CD4-positive, alpha-beta T cell (primary cell): ENCODE results near the gene NMRK1. TPM values are rescaled to one million over a fixed set of nuclear protein-coding genes. Genes with fewer than 3 reads are reported as not detected.

Source experiments
- ATAC-seq: fragments of 200-7000 bp; cut with Tn5 transposase; one replicate; pipeline ENCODE4 v1.10.0; 2022; ENCODE audit warnings: mild to moderate bottlenecking; ENCODE audit not compliant: poor library complexity
- CTCF ChIA-PET: fragments of 350-600 bp; sonication (Branson Sonifier 250); formaldehyde crosslinking; loops from one replicate; lab custom pipeline; 2021; ENCODE audit warnings: antibody characterized with exemption, inconsistent platforms; lab: Charles Lee
- POLR2A ChIA-PET: fragments of 350-600 bp; sonication (Branson Sonifier 250); formaldehyde crosslinking; loops from one replicate; lab custom pipeline; 2021; ENCODE audit warnings: antibody characterized with exemption, inconsistent platforms; lab: Charles Lee
- DNase-seq, 14 experiments: peaks; one replicate each; pipeline ENCODE4 v3.0.0-alpha.2; 2013 to 2020; ENCODE audit warnings: mixed read lengths in 2 of 14
- H3K27ac ChIP-seq, 2 donors: one replicate each; pipeline versions ENCODE4 v1.5.1 to v1.7.0; 2013; ENCODE audit warnings: low read length in 2 of 2, low read depth in 1 of 2, mild to moderate bottlenecking in 1 of 2
- H3K27me3 ChIP-seq, 2 experiments: 1 replicate in 1 of 2; 2 replicates in 1 of 2; pipeline versions ENCODE4 v1.6.1 to v1.7.0; 2013; ENCODE audit warnings: low read length in 2 of 2, control low read depth in 1 of 2, mild to moderate bottlenecking in 1 of 2, moderate library complexity in 1 of 2; ENCODE audit not compliant: insufficient read depth in 2 of 2, control insufficient read depth in 1 of 2
- H3K36me3 ChIP-seq: one replicate; pipeline ENCODE4 v1.6.1; 2013; ENCODE audit warnings: low read length, control low read depth; ENCODE audit not compliant: insufficient read depth
- H3K4me1 ChIP-seq: one replicate; pipeline ENCODE4 v1.6.1; 2013; ENCODE audit warnings: low read length, control low read depth; ENCODE audit not compliant: insufficient read depth
- H3K4me3 ChIP-seq: one replicate; pipeline ENCODE4 v1.5.1; 2013; ENCODE audit warnings: mild to moderate bottlenecking, low read length, moderate library complexity
- H3K9me3 ChIP-seq, 2 experiments: 1 replicate in 1 of 2; 2 replicates in 1 of 2; pipeline versions ENCODE4 v1.6.1 to v1.7.0; 2013; ENCODE audit warnings: low read length in 2 of 2, mild to moderate bottlenecking in 2 of 2, control low read depth in 1 of 2, moderate library complexity in 1 of 2; ENCODE audit not compliant: control insufficient read depth in 1 of 2, insufficient read depth in 1 of 2
- H3K27ac Mint-ChIP-seq: one replicate; pipeline ENCODE4 v1.8.0; 2020; ENCODE audit warnings: mixed read lengths
- H3K27me3 Mint-ChIP-seq: one replicate; pipeline ENCODE4 v1.8.0; 2021; ENCODE audit warnings: mixed read lengths
- H3K36me3 Mint-ChIP-seq: one replicate; pipeline ENCODE4 v1.8.0; 2021; ENCODE audit warnings: low read depth, mixed read lengths
- H3K4me1 Mint-ChIP-seq: one replicate; pipeline ENCODE4 v1.8.0; 2021; ENCODE audit warnings: low read depth, mixed read lengths
- H3K4me3 Mint-ChIP-seq: one replicate; pipeline ENCODE4 v1.8.0; 2020; ENCODE audit warnings: mild to moderate bottlenecking, mixed read lengths
- H3K9me3 Mint-ChIP-seq: one replicate; pipeline ENCODE4 v1.8.0; 2020; ENCODE audit warnings: mixed read lengths
- CTCF ChIP-seq: fragments of 200-600 bp; IDR thresholded peaks from one replicate; pipeline ENCODE4 v1.8.0; 2022; ENCODE audit warnings: antibody characterized with exemption, mild to moderate bottlenecking
- intact Hi-C, 2 experiments: fragments of 100-400 bp; cut with DNase I in 1 of 2; cut with micrococcal nuclease in 1 of 2; formaldehyde crosslinking; loops; one replicate each; pipeline versions ENCODE4 v1.15.1 to v1.9.0; 2023 to 2025; cut with DNase I, micrococcal nuclease
- total RNA-seq, 174 experiments: library from RNA in 2 of 174; stranded (reverse) in 2 of 174; gene quantifications; one replicate each; pipeline ENCODE4 v1.2.3 and lab custom pipeline; 2021 to 2026

The NMRK1 gene
- total RNA-seq, 2 experiments from 2014 or later = 45.3 to 46.5 TPM

- intact Hi-C loops = loop anchor here in 1 of 2 experiments (5.0 kb wide), 1 partner anchor 35 kb away; no protein-coding TSS in a partner anchor
- Mint-ChIP-seq H3K36me3 (peaks cover 88% of the 10 kb centered on the region), H3K9me3 (no peaks in the 10 kb centered on the region), H3K27me3 (no peaks in the 10 kb centered on the region), H3K4me1 (peaks cover 65% of the 10 kb centered on the region), H3K27ac (peak overlapping the region; percentile 65), H3K4me3 (no peak overlapping the region)
- Histone ChIP-seq H3K36me3 (peaks cover 68% of the 10 kb centered on the region), H3K27ac (no peak overlapping the region), H3K4me3 (no peak overlapping the region), H3K27me3 (no peaks in the 10 kb centered on the region), H3K4me1 (no peaks in the 10 kb centered on the region), H3K9me3 (no peaks in the 10 kb centered on the region)
- no peak for TF ChIP-seq CTCF
- DNase-seq = no peak
- ATAC-seq = no peak
- POLR2A ChIA-PET = interaction anchor here (1.0 to 5.9 kb wide), 4 partner anchors 9 to 45 kb away, joined by 3 to 26 read pairs (median 5); no protein-coding TSS in a partner anchor
- CTCF ChIA-PET = no interaction called here
These were observed 44.3 kb upstream of the NMRK1 start for GRCh38 chr9:75132244-75132643.

- DNase-seq (no peak), ATAC-seq (no peak)
- H3K9me3 Mint-ChIP-seq = no peaks in the 10 kb centered on the region
- H3K27me3 Mint-ChIP-seq = no peaks in the 10 kb centered on the region
- no peak overlapping the region for H3K4me3 Mint-ChIP-seq
- Histone ChIP-seq H3K9me3 (no peaks in the 10 kb centered on the region), H3K4me3 (no peak overlapping the region), H3K27ac (peak overlapping the region in 1 of 2 donors; percentile 18), H3K27me3 (no peaks in the 10 kb centered on the region), H3K4me1 (peaks cover 1% of the 10 kb centered on the region), H3K36me3 (peaks cover 63% of the 10 kb centered on the region)
- ChIA-PET CTCF (no interaction called here), POLR2A (interaction anchor here (0.7 to 5.9 kb wide), 4 partner anchors 9 to 147 kb away, joined by 3 to 26 read pairs (median 5); no protein-coding TSS in a partner anchor)
- H3K27ac Mint-ChIP-seq = peak overlapping the region; percentile 65
- H3K36me3 Mint-ChIP-seq = peaks cover 82% of the 10 kb centered on the region
- H3K4me1 Mint-ChIP-seq = peaks cover 65% of the 10 kb centered on the region
- intact Hi-C loops = loop anchor here in 1 of 2 experiments (5.0 kb wide), 1 partner anchor 34 kb away; no protein-coding TSS in a partner anchor
- TF ChIP-seq CTCF = no peak
These were observed 43.7 kb upstream of the NMRK1 start for GRCh38 chr9:75131700-75132099.

GRCh38 chr9:75130621-75131230 lies 42.8 kb upstream of the NMRK1 start:
- H3K27ac ChIP-seq = no peak overlapping the region
- H3K9me3 ChIP-seq = no peaks in the 10 kb centered on the region
- Mint-ChIP-seq H3K4me1 (peaks cover 68% of the 10 kb centered on the region), H3K27me3 (no peaks in the 10 kb centered on the region), H3K9me3 (no peaks in the 10 kb centered on the region), H3K36me3 (peaks cover 73% of the 10 kb centered on the region), H3K27ac (peak overlapping the region; percentile 65), H3K4me3 (no peak overlapping the region)
- peaks cover 55% of the 10 kb centered on the region for H3K36me3 ChIP-seq
- CTCF ChIA-PET = interaction anchor here (1.0 kb wide), 1 partner anchor 55 kb away, joined by 4 read pairs; no protein-coding TSS in a partner anchor
- intact Hi-C loops = loop anchor here in 1 of 2 experiments (5.0 kb wide), 1 partner anchor 33 kb away; no protein-coding TSS in a partner anchor
- no peak for DNase-seq
- H3K4me1 ChIP-seq = peaks cover 6% of the 10 kb centered on the region
- no peaks in the 10 kb centered on the region for H3K27me3 ChIP-seq
- POLR2A ChIA-PET = interaction anchor here (5.9 kb wide), 1 partner anchor 17 kb away, joined by 26 read pairs; no protein-coding TSS in a partner anchor
- H3K4me3 ChIP-seq = no peak overlapping the region
- no peak for ATAC-seq
- TF ChIP-seq CTCF = no peak
